Vagina (tissue), 2 donors: ENCODE data around the gene B4GALT6.

Experiments
- CTCF ChIP-seq, 3 experiments: fragments of 450-650 bp in 2 of 3; fragments of 200-600 bp in 1 of 3; sonication (generic) in 1 of 3; IDR thresholded peaks; one replicate each; pipeline ENCODE4 v1.5.1; 2017 to 2019; ENCODE audit warnings: antibody characterized with exemption in 3 of 3, mild to moderate bottlenecking in 2 of 3, moderate library complexity in 2 of 3
- POLR2A ChIP-seq, 2 donors: fragments of 450-650 bp; IDR thresholded peaks; one replicate each; pipeline ENCODE4 v1.6.1; 2017; ENCODE audit warnings: antibody characterized with exemption in 2 of 2, mild to moderate bottlenecking in 2 of 2, moderate library complexity in 2 of 2

GRCh38 chr18:31655354-31655753 lies 29.0 kb downstream of the B4GALT6 start:
- TF ChIP-seq CTCF (IDR thresholded peaks at IDR 0.05) (no peak), POLR2A (IDR thresholded peaks at IDR 0.05) (no peak)
